ENCODE data around the gene RANBP17.

RANBP17 gene

DNA sequence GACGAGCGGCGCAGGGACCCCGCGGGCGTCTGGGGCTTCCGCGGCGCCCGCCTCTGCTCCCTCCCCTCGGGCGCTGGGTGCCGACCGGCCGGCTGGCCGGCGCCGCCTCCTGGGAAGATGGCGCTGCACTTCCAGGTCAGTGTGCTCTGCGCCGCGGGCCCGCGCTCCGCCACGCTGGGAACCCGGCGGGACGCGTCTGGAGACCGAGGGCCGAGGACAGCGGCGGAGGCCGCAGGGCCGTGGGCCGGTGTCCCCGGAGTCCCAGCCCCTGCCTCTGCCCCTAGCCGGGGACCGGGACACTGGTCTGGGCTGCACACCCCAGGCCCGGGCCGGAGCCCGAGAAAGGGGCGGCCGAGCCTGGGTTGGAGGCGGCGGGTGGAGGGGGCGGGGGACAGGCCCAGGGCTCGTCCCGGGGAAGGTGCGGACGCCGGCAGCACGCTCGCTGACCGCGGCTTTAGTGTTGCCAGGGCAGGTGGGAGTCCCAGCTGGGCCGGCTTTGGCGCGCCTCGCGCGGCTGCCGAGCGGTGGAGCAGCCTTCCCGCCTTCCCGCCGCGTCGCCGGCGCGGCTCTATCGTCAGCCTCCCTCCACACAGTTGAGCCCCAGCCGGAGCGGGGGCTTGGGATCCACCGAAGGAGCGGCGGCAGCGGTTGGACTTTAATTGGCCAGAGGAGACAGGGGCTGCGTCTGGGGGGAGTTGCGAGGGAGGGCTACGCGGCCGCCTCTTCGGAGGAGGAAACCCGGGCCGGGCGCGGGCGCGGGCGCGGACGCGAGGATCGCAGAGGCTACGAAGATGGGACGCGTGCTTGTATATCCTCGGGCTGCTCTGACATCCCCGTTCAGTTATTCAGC is at the start of gene RANBP17:
Gene RANBP17 (plus strand): TSS at position 102 of the 850 bp plus-strand sequence.
- no peak for DNase-seq (ENCODE audit: extremely low read depth, low read depth)
- TF ChIP-seq, protein P1, sequence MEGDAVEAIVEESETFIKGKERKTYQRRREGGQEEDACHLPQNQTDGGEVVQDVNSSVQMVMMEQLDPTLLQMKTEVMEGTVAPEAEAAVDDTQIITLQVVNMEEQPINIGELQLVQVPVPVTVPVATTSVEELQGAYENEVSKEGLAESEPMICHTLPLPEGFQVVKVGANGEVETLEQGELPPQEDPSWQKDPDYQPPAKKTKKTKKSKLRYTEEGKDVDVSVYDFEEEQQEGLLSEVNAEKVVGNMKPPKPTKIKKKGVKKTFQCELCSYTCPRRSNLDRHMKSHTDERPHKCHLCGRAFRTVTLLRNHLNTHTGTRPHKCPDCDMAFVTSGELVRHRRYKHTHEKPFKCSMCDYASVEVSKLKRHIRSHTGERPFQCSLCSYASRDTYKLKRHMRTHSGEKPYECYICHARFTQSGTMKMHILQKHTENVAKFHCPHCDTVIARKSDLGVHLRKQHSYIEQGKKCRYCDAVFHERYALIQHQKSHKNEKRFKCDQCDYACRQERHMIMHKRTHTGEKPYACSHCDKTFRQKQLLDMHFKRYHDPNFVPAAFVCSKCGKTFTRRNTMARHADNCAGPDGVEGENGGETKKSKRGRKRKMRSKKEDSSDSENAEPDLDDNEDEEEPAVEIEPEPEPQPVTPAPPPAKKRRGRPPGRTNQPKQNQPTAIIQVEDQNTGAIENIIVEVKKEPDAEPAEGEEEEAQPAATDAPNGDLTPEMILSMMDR (IDR thresholded peaks at IDR 0.05; ENCODE audit: low read depth, low read length, missing control alignments) = no peak
- peak within 1 kb of the TSS; percentile 64 for H3K4me3 ChIP-seq (replicated peaks; ENCODE audit: low read depth, low read length)

DNA sequence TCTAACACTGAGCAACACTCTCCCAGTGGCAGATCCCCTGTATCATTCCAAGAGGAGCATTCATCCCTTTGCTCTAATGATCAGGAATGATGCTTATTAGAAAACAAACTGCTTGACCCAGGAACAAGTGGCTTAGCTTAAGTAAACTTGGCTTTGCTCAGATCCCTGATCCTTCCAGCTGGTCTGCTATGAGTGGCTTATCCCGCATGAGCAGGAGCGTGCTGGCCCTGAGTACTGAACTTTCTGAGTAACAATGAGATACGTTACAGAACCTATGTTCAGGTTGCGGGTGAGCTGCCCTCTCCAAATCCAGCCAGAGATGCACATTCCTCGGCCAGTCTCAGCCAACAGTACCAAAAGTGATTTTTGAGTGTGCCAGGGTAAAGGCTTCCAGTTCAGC is 48.6 kb upstream of the RANBP17 start:
- TF ChIP-seq, protein P1 (IDR thresholded peaks at IDR 0.05; ENCODE audit: low read depth, low read length, missing control alignments) = no peak
- no peak overlapping the region for H3K4me3 ChIP-seq (replicated peaks; ENCODE audit: low read depth, low read length)
- no peak for DNase-seq (ENCODE audit: extremely low read depth, low read depth)

DNA sequence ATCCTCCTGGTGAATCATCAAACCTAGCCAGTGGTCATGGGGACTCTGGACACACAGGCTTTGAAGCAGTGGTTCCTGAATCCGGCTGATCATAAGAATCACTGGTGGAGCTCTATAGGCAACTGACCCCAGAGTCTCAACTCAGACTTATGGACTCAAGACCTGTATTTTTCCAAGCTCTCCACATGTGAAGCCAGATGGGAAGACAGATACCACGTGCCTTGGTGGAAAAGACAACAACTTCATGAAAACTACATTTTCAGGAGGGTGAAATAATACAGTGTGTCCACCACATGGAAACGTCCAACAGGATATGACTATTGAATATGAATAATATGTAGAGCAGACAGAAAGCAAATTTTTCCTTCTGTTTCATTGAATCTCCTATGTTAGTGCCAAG is 44.6 kb upstream of the RANBP17 start:
- TF ChIP-seq, protein P1 (IDR thresholded peaks at IDR 0.05; ENCODE audit: low read depth, low read length, missing control alignments) = no peak
- DNase-seq (ENCODE audit: extremely low read depth, low read depth) = no peak
- no peak overlapping the region for H3K4me3 ChIP-seq (replicated peaks; ENCODE audit: low read depth, low read length)

DNA sequence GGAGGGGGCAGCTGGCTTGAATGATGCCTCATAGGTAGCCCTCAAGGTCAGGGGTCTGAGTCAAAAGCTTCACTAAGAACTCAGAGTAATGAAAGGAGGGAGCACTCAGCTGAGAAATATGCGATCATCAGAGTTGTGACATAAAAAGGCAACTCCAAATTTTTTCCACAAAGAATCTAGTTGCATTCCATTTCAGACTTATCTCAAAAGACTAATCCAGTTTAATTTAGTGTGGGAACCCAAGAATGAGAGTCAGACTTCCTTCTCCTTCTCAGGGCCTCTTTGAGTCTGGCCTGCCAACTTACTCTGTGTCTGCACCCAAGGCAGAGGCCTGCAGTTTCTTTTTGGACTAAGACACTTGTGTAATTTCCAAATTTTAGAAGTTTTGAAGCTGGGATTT is 43.6 kb upstream of the RANBP17 start:
- no peak for DNase-seq (ENCODE audit: extremely low read depth, low read depth)
- TF ChIP-seq, protein P1 (IDR thresholded peaks at IDR 0.05; ENCODE audit: low read depth, low read length, missing control alignments) = no peak
- no peak overlapping the region for H3K4me3 ChIP-seq (replicated peaks; ENCODE audit: low read depth, low read length)

DNA sequence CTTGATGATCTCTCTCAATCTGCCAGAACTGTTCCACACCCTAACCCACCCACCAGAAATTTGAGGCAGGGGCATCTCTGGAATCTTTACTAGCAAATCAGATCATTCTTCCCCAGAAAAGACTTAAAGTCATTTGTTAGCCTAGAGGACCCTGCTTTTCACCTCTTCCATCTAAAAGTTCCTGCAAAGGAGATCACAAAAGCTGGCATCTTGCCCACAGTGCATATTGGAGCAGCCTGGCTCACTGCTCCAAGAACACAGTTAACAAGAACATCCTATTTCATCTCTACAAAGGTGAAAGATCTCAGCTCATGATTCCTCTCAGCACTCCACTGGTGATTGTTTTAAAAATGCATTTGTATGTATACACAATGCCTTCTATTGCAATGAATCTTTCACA is 42.0 kb upstream of the RANBP17 start:
- no peak for DNase-seq (ENCODE audit: extremely low read depth, low read depth)
- no peak overlapping the region for H3K4me3 ChIP-seq (replicated peaks; ENCODE audit: low read depth, low read length)
- TF ChIP-seq, protein P1 (IDR thresholded peaks at IDR 0.05; ENCODE audit: low read depth, low read length, missing control alignments) = no peak

DNA sequence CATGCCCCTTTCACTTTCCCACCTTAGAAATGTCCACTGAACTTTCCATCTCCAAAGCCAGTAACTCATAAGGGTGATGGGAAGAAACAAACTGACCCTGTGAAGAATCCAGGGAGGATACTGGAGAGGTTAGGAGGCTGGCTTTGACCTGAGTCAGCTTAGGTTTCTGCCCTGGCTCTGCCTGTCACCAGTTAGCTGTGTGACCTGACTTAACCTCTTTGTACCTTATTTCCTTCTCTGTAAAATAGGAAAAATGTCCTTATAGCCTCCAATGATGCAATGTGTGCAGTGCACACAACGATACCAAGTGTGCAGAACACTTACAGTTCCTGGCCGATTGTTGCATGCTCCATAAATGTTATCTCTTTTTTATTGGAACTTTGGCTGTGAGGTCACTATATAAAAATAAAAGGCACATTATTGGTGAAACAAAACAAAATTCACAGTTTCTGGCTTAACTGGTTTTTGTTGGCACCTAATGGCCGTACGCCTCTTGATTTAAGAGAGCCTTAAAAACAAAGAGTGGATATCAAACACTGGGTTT is 40.5 kb upstream of the RANBP17 start:
- H3K4me3 ChIP-seq (replicated peaks; ENCODE audit: low read depth, low read length) = no peak overlapping the region
- TF ChIP-seq, protein P1 (IDR thresholded peaks at IDR 0.05; ENCODE audit: low read depth, low read length, missing control alignments) = no peak
- no peak for DNase-seq (ENCODE audit: extremely low read depth, low read depth)

Measured in HFF-Myc (cell line).